Medulla oblongata (tissue), 1 donor: ENCODE data around the gene CREG2.

Source experiments
- DNase-seq: peaks from one replicate; pipeline ENCODE4 v3.0.0-alpha.2; 2015; ENCODE audit errors: extremely low spot score

CREG2 gene

GRCh38 chr2:101409699-101410098 lies 22.4 kb upstream of the CREG2 start:
- no peak for DNase-seq

GRCh38 chr2:101408925-101409324 lies 21.6 kb upstream of the CREG2 start:
- no peak for DNase-seq

GRCh38 chr2:101405351-101405899 lies 18.1 kb upstream of the CREG2 start:
- DNase-seq: no peak

- no peak for DNase-seq
These were observed 16.4 kb upstream of the CREG2 start for GRCh38 chr2:101403745-101404144.

- no peak for DNase-seq
These were observed 15.3 kb upstream of the CREG2 start for GRCh38 chr2:101402630-101403029.

GRCh38 chr2:101401906-101402305 lies 14.6 kb upstream of the CREG2 start:
- DNase-seq: no peak

- no peak for DNase-seq
These were observed 14.0 kb upstream of the CREG2 start for GRCh38 chr2:101401326-101401665.

- DNase-seq: no peak
These were observed 13.4 kb upstream of the CREG2 start for GRCh38 chr2:101400506-101401325.

- DNase-seq: no peak
These were observed 12.7 kb upstream of the CREG2 start for GRCh38 chr2:101400048-101400447.

GRCh38 chr2:101399021-101399799 lies 11.9 kb upstream of the CREG2 start:
- DNase-seq: no peak

GRCh38 chr2:101398116-101398821 lies 11.0 kb upstream of the CREG2 start:
- no peak for DNase-seq

GRCh38 chr2:101396316-101396717 lies 9.0 kb upstream of the CREG2 start:
- DNase-seq: no peak

GRCh38 chr2:101395545-101396315 lies 8.4 kb upstream of the CREG2 start:
- no peak for DNase-seq

- DNase-seq: no peak
These were observed 929 bp upstream of the CREG2 start for GRCh38 chr2:101388232-101388631.

- DNase-seq: no peak
These were observed 628 bp downstream of the CREG2 start for GRCh38 chr2:101386599-101387150.

GRCh38 chr2:101383016-101383541 lies 4.2 kb downstream of the CREG2 start:
- no peak for DNase-seq

- DNase-seq: no peak
These were observed 4.9 kb downstream of the CREG2 start for GRCh38 chr2:101382442-101382841.

GRCh38 chr2:101380376-101380775 lies 6.9 kb downstream of the CREG2 start:
- no peak for DNase-seq

- no peak for DNase-seq
These were observed 8.2 kb downstream of the CREG2 start for GRCh38 chr2:101379091-101379490.

GRCh38 chr2:101375653-101376052 lies 11.7 kb downstream of the CREG2 start:
- no peak for DNase-seq
